Endodermal cell (in vitro differentiated cells): ENCODE data around the gene CHD9. TPM values are rescaled to one million over a fixed set of nuclear protein-coding genes. Genes with fewer than 3 reads are reported as not detected.

Source experiments
- DNase-seq: peaks from one replicate; pipeline ENCODE4 v3.0.0-alpha.2; 2017
- H3K27ac ChIP-seq: 2 replicates; pipeline ENCODE4 v1.5.1; 2013; ENCODE audit warnings: mild to moderate bottlenecking, low read depth, low read length, moderate library complexity
- H3K27me3 ChIP-seq: 2 replicates; pipeline ENCODE4 v1.6.1; 2013; ENCODE audit warnings: mild to moderate bottlenecking, low read length, moderate library complexity; ENCODE audit not compliant: insufficient read depth, control insufficient read depth, poor library complexity, severe bottlenecking
- H3K36me3 ChIP-seq: 2 replicates; pipeline ENCODE4 v1.7.0; 2013; ENCODE audit warnings: mild to moderate bottlenecking, low read length, moderate library complexity; ENCODE audit not compliant: control insufficient read depth, insufficient read depth
- H3K4me1 ChIP-seq: one replicate; pipeline ENCODE4 v1.7.0; 2013; ENCODE audit warnings: low read length; ENCODE audit not compliant: control insufficient read depth, insufficient read depth
- H3K4me3 ChIP-seq: 2 replicates; pipeline ENCODE4 v1.5.1; 2013; ENCODE audit warnings: mild to moderate bottlenecking, low read length, moderate library complexity
- H3K9ac ChIP-seq: 2 replicates; pipeline ENCODE4 v1.6.1; 2013; ENCODE audit warnings: mild to moderate bottlenecking, low read length, moderate library complexity; ENCODE audit not compliant: poor library complexity, severe bottlenecking; ENCODE audit errors: extremely low read depth
- H3K9me3 ChIP-seq: 2 replicates; pipeline ENCODE4 v1.6.1; 2013; ENCODE audit warnings: mild to moderate bottlenecking, low read length, moderate library complexity; ENCODE audit not compliant: control insufficient read depth
- H3K27ac Mint-ChIP-seq: 2 replicates; pipeline ENCODE4 v1.8.0; 2020; ENCODE audit warnings: mixed read lengths
- H3K27me3 Mint-ChIP-seq: 2 replicates; pipeline ENCODE4 v1.8.0; 2021; ENCODE audit warnings: mild to moderate bottlenecking, mixed read lengths; ENCODE audit not compliant: insufficient read depth
- H3K36me3 Mint-ChIP-seq: 2 replicates; pipeline ENCODE4 v1.8.0; 2020; ENCODE audit warnings: low read depth, mixed read lengths
- H3K4me1 Mint-ChIP-seq: 2 replicates; pipeline ENCODE4 v1.8.0; 2020; ENCODE audit warnings: mixed read lengths
- H3K4me3 Mint-ChIP-seq: 2 replicates; pipeline ENCODE4 v1.8.0; 2020; ENCODE audit warnings: mild to moderate bottlenecking, moderate library complexity, mixed read lengths
- H3K9me3 Mint-ChIP-seq: 2 replicates; pipeline ENCODE4 v1.8.0; 2020; ENCODE audit warnings: mild to moderate bottlenecking, mixed read lengths
- CTCF ChIP-seq: fragments of 200-600 bp; sonication (generic); conservative IDR thresholded peaks from 2 replicates; pipeline ENCODE4 v1.5.0; 2021; ENCODE audit warnings: antibody characterized with exemption, mild to moderate bottlenecking
- WGBS, 2 experiments: methylation state at CpG; one replicate each; pipeline versions ENCODE4 v1.1.5 to v1.1.7; 2013; ENCODE audit warnings: missing lambda C conversion rate in 2 of 2, mixed read lengths in 1 of 2; ENCODE audit not compliant: insufficient coverage in 1 of 2, insufficient read length in 1 of 2; 5-methylcytosine and 5-hydroxymethylcytosine counted together
- total RNA-seq, 2 donors: library from RNA; stranded (reverse); fragmentation: NEBNext Ultra II Directional in 1 of 2; extraction: Animal tissue kit (Norgen Biotek cat#: 25700) in 1 of 2; gene quantifications; 2 replicates in 1 of 2; 3 replicates in 1 of 2; pipeline ENCODE4 v1.2.1, GENCODE V29; 2021

The CHD9 gene
- total RNA-seq, 2 donors from 2014 or later: 36.8 to 40.5 TPM

- Histone ChIP-seq H3K4me3 (no peak overlapping the region), H3K9me3 (no peaks in the 10 kb centered on the region), H3K27me3 (no peaks in the 10 kb centered on the region), H3K4me1 (no peaks in the 10 kb centered on the region), H3K27ac (no peak overlapping the region), H3K9ac (no peak overlapping the region), H3K36me3 (peaks cover 77% of the 10 kb centered on the region)
- Mint-ChIP-seq H3K4me3 (no peak overlapping the region), H3K4me1 (peaks cover 2% of the 10 kb centered on the region), H3K9me3 (no peaks in the 10 kb centered on the region), H3K27ac (no peak overlapping the region), H3K36me3 (peaks cover 52% of the 10 kb centered on the region), H3K27me3 (no peaks in the 10 kb centered on the region)
- 93% methylated on average over 3 of the region's 3 CpGs for WGBS, 2 experiments
- no peak for DNase-seq
- no peak for TF ChIP-seq CTCF
Observed at GRCh38 chr16:53305743-53306142, 251.0 kb downstream of the CHD9 start.

GRCh38 chr16:53309457-53309856 is 254.7 kb downstream of the CHD9 start:
- Histone ChIP-seq H3K4me3 (no peak overlapping the region), H3K27me3 (no peaks in the 10 kb centered on the region), H3K9ac (no peak overlapping the region), H3K4me1 (no peaks in the 10 kb centered on the region), H3K36me3 (peaks cover 88% of the 10 kb centered on the region), H3K9me3 (no peaks in the 10 kb centered on the region), H3K27ac (no peak overlapping the region)
- no peak for DNase-seq
- peaks cover 55% of the 10 kb centered on the region for H3K36me3 Mint-ChIP-seq
- H3K27me3 Mint-ChIP-seq: no peaks in the 10 kb centered on the region
- no peaks in the 10 kb centered on the region for H3K9me3 Mint-ChIP-seq
- no peak overlapping the region for H3K4me3 Mint-ChIP-seq
- no peak for TF ChIP-seq CTCF
- WGBS, 2 experiments: 86 to 100% methylated on average over 1 to 3 of the region's 3 CpGs
- peaks cover 2% of the 10 kb centered on the region for H3K4me1 Mint-ChIP-seq
- H3K27ac Mint-ChIP-seq: no peak overlapping the region

- TF ChIP-seq CTCF: no peak
- Histone ChIP-seq H3K4me3 (no peak overlapping the region), H3K9me3 (no peaks in the 10 kb centered on the region), H3K27me3 (no peaks in the 10 kb centered on the region), H3K9ac (no peak overlapping the region), H3K27ac (no peak overlapping the region), H3K4me1 (no peaks in the 10 kb centered on the region), H3K36me3 (peaks cover 84% of the 10 kb centered on the region)
- H3K27ac Mint-ChIP-seq: no peak overlapping the region
- peaks cover 48% of the 10 kb centered on the region for H3K36me3 Mint-ChIP-seq
- H3K4me1 Mint-ChIP-seq: no peaks in the 10 kb centered on the region
- H3K4me3 Mint-ChIP-seq: no peak overlapping the region
- DNase-seq: no peak
- WGBS, 2 experiments: 91% methylated on average over 1 of the region's 2 CpGs; no CpG with 5 or more reads in 1 of the 2 experiments
- no peaks in the 10 kb centered on the region for H3K27me3 Mint-ChIP-seq
- no peaks in the 10 kb centered on the region for H3K9me3 Mint-ChIP-seq
Observed at GRCh38 chr16:53320992-53321391, 266.2 kb downstream of the CHD9 start.
